ENCODE results near the gene FGR. TPM values are rescaled to one million over a fixed set of nuclear protein-coding genes. Genes with fewer than 3 reads are reported as not detected.
A peak's percentile ranks its signal among the peaks of the same experiment; 100 is the strongest.

The FGR gene
- total RNA-seq, 1 donor from 2014 or later: not detected

DNA sequence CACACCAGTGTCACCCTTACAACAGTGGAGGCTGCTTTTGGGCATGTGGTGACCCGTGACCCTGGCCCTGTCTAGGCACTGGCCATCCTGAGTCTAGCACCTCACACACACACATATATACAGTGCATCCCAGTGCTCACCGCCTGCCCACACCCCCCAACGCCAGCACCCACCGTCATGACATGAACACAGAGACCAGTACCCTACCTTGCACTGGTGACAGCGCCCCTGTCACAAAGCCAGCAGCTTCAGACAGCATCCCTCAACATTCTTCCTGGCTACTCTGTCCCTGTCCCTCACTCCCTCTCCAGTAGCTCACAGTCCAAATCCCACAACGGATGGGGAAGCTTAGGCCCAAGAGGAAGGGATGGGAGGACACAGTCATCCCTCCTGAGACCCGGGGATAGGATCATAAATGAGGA, 58.2 kb downstream of the FGR start:
- H4K20me1 ChIP-seq (ENCODE audit: low read depth): peaks cover 94% of the 10 kb centered on the region
- H3K4me3 ChIP-seq: no peak overlapping the region
- H3K4me1 ChIP-seq: peaks cover 48% of the 10 kb centered on the region

DNA sequence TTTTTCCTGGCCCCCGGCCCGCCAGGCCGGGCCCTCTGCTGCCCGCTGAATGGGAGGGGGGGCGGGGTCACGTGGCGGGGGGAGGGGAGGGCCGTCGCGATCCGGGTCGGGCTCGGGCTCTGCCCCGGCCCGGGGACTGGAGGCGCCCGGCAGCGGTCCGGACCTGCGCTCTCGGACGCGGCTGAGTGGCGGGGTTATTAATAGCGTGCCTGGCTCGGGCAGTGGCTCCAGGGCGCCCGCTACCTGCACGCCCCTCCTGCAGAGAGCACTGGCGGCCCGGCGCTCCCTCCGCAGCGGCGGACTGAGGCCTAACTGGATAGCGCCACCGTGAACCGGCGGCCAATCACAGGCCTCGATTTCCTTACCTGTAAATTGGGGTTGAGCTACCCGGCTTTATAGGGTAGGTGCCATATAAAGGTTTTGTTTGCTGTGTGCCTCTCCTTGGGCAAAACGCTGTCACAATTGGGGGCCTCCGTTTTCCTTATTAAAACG, 59.1 kb downstream of the FGR start:
- H3K27ac ChIP-seq: peak overlapping the region; percentile 96
- H3K4me1 Mint-ChIP-seq: peaks cover 59% of the 10 kb centered on the region
- H3K4me1 ChIP-seq: peaks cover 58% of the 10 kb centered on the region
- TF ChIP-seq EZH2phosphoT487 (IDR thresholded peaks at IDR 0.05): no peak
- TF ChIP-seq, protein P1, sequence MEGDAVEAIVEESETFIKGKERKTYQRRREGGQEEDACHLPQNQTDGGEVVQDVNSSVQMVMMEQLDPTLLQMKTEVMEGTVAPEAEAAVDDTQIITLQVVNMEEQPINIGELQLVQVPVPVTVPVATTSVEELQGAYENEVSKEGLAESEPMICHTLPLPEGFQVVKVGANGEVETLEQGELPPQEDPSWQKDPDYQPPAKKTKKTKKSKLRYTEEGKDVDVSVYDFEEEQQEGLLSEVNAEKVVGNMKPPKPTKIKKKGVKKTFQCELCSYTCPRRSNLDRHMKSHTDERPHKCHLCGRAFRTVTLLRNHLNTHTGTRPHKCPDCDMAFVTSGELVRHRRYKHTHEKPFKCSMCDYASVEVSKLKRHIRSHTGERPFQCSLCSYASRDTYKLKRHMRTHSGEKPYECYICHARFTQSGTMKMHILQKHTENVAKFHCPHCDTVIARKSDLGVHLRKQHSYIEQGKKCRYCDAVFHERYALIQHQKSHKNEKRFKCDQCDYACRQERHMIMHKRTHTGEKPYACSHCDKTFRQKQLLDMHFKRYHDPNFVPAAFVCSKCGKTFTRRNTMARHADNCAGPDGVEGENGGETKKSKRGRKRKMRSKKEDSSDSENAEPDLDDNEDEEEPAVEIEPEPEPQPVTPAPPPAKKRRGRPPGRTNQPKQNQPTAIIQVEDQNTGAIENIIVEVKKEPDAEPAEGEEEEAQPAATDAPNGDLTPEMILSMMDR (IDR thresholded peaks at IDR 0.05): peak; percentile 15
- peak overlapping the region; percentile 43 for H3K4me3 ChIP-seq
- peaks cover 94% of the 10 kb centered on the region for H3K79me2 ChIP-seq (ENCODE audit: low read depth)
- no peak overlapping the region for H3K27ac Mint-ChIP-seq
- peaks cover 89% of the 10 kb centered on the region for H4K20me1 ChIP-seq (ENCODE audit: low read depth)
- H2AFZ ChIP-seq (replicated peaks): no peak overlapping the region
- H3K4me2 ChIP-seq: peak overlapping the region; percentile 76
- no peak overlapping the region for H3K9ac ChIP-seq
- peaks cover 84% of the 10 kb centered on the region for H3F3A ChIP-seq (ENCODE audit: low read depth)
- H3K4me3 Mint-ChIP-seq: peak overlapping the region; percentile 77
- H3K36me3 ChIP-seq: no peaks in the 10 kb centered on the region
- peak; percentile 83 for DNase-seq (ENCODE audit: low spot score)
- no peaks in the 10 kb centered on the region for H3K27me3 Mint-ChIP-seq (ENCODE audit: insufficient read depth, low read depth)
- H3K36me3 Mint-ChIP-seq: peaks cover 5% of the 10 kb centered on the region
- H3K9me3 ChIP-seq (ENCODE audit: low read depth): no peaks in the 10 kb centered on the region
- H3K27me3 ChIP-seq: no peaks in the 10 kb centered on the region
- H3K9me3 Mint-ChIP-seq: no peaks in the 10 kb centered on the region

More for the DNA sequence above, 58.2 kb downstream of the FGR start:
- Histone ChIP-seq H3F3A (ENCODE audit: low read depth) (peaks cover 75% of the 10 kb centered on the region), H3K4me2 (no peak overlapping the region), H3K36me3 (no peaks in the 10 kb centered on the region), H3K9ac (no peak overlapping the region), H3K27me3 (no peaks in the 10 kb centered on the region), H2AFZ (replicated peaks) (no peak overlapping the region), H3K79me2 (ENCODE audit: low read depth) (peaks cover 94% of the 10 kb centered on the region), H3K27ac (peak overlapping the region; percentile 64), H3K9me3 (ENCODE audit: low read depth) (no peaks in the 10 kb centered on the region)
- no peaks in the 10 kb centered on the region for H3K9me3 Mint-ChIP-seq
- H3K27me3 Mint-ChIP-seq (ENCODE audit: insufficient read depth, low read depth): peaks cover 4% of the 10 kb centered on the region
- peaks cover 9% of the 10 kb centered on the region for H3K36me3 Mint-ChIP-seq
- peaks cover 57% of the 10 kb centered on the region for H3K4me1 Mint-ChIP-seq
- no peak for DNase-seq (ENCODE audit: low spot score)
- H3K4me3 Mint-ChIP-seq: peak overlapping the region; percentile 77
- H3K27ac Mint-ChIP-seq: peak overlapping the region; percentile 86
- TF ChIP-seq EZH2phosphoT487 (IDR thresholded peaks at IDR 0.05) (no peak), EZH2 (IDR thresholded peaks at IDR 0.05) (no peak)
- TF ChIP-seq, protein P1 (IDR thresholded peaks at IDR 0.05): no peak

DNA sequence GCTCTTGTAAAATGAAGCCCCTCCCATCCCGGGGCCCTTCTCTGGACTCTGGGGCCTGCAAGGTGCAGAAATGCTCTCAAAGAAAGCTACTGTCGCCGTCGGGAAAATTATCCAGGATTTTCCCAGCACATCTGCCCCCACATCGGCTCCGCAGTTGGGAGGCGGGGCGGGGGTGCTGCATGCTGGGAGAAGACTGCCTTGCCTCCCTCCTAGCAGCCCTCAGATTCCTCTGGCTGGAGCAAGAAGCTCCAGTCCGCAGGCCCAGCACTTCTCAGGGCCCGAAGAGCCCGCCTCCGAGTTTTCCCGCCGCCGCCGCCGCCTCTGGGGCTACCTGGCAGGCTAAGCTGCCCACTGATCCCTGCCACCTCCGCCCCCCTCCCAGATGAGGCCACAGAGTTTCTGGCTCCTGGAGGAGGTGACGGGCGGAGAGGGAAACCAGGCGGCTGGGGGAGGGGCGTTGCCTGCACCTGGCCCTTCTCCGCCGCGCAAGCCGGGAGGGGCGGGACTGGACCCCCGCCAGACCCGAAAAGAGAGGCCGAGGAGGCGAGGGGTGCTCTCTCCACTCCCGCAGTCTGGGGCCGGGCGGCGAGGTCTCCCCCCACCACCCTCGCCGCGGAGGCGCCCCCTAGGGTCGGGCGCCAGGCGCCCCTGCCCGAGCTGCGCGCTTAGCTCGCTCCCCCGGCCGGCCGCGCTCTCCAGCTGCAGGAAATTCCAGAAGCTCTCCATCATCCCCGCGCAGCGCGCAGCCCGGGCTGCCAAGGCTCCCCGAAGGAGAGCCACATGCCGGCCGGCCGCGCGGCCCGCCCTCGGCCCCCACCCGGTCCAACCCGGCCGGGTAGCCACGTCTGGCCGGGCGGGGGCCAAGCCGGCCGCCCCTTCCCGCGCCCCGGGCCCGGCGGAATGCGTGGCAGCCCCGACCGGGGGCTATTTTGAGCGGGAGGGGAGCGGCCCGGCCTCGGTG, 59.8 kb downstream of the FGR start:
- H3K9ac ChIP-seq: no peak overlapping the region

More for the DNA sequence above, 59.8 kb downstream of the FGR start:
- no peaks in the 10 kb centered on the region for H3K9me3 ChIP-seq (ENCODE audit: low read depth)
- H3K4me3 Mint-ChIP-seq: peak overlapping the region; percentile 56
- no peaks in the 10 kb centered on the region for H3K9me3 Mint-ChIP-seq
- peaks cover 66% of the 10 kb centered on the region for H3K4me1 Mint-ChIP-seq
- H3K36me3 ChIP-seq: no peaks in the 10 kb centered on the region
- H3K27me3 Mint-ChIP-seq (ENCODE audit: insufficient read depth, low read depth): no peaks in the 10 kb centered on the region
- peaks cover 91% of the 10 kb centered on the region for H3F3A ChIP-seq (ENCODE audit: low read depth)
- peak; percentile 94 for DNase-seq (ENCODE audit: low spot score)
- H3K79me2 ChIP-seq (ENCODE audit: low read depth): peaks cover 94% of the 10 kb centered on the region
- TF ChIP-seq EZH2phosphoT487 (IDR thresholded peaks at IDR 0.05) (no peak), EZH2 (IDR thresholded peaks at IDR 0.05) (no peak)
- TF ChIP-seq, protein P1 (IDR thresholded peaks at IDR 0.05): peak; percentile 65
- peaks cover 65% of the 10 kb centered on the region for H3K4me1 ChIP-seq
- peaks cover 5% of the 10 kb centered on the region for H3K36me3 Mint-ChIP-seq
- H3K4me3 ChIP-seq: peak overlapping the region; percentile 43
- no peaks in the 10 kb centered on the region for H3K27me3 ChIP-seq
- H3K27ac ChIP-seq: peak overlapping the region; percentile 96
- peaks cover 89% of the 10 kb centered on the region for H4K20me1 ChIP-seq (ENCODE audit: low read depth)
- H3K4me2 ChIP-seq: peak overlapping the region; percentile 76
- H3K27ac Mint-ChIP-seq: no peak overlapping the region
- H2AFZ ChIP-seq (replicated peaks): no peak overlapping the region
